ENCODE results near the gene ZNF358. TPM values are rescaled to one million over a fixed set of nuclear protein-coding genes. Genes with fewer than 3 reads are reported as not detected.

ZNF358 gene
- total RNA-seq, 1 donor from 2014 or later, result 4.8 TPM

- Mint-ChIP-seq H3K4me3 (no peak overlapping the region), H3K36me3 (ENCODE audit: low read depth) (no peaks in the 10 kb centered on the region), H3K9me3 (no peaks in the 10 kb centered on the region), H3K4me1 (ENCODE audit: low read depth) (no peaks in the 10 kb centered on the region), H3K27ac (no peak overlapping the region), H3K27me3 (ENCODE audit: insufficient read depth) (no peaks in the 10 kb centered on the region)
- intact Hi-C loops (cut with micrococcal nuclease), result no loop called here
- DNase-seq (ENCODE audit: low spot score), result no peak
Measured at GRCh38 chr19:7478843-7479227, 37.1 kb upstream of the ZNF358 start.

- no peaks in the 10 kb centered on the region for H3K9me3 Mint-ChIP-seq
- intact Hi-C loops (cut with micrococcal nuclease), result no loop called here
- H3K27ac Mint-ChIP-seq, result no peak overlapping the region
- DNase-seq (ENCODE audit: low spot score), result no peak
- H3K4me3 Mint-ChIP-seq, result no peak overlapping the region
- no peaks in the 10 kb centered on the region for H3K27me3 Mint-ChIP-seq (ENCODE audit: insufficient read depth)
- no peaks in the 10 kb centered on the region for H3K36me3 Mint-ChIP-seq (ENCODE audit: low read depth)
- no peaks in the 10 kb centered on the region for H3K4me1 Mint-ChIP-seq (ENCODE audit: low read depth)
Measured at GRCh38 chr19:7480222-7480969, 35.5 kb upstream of the ZNF358 start.

GRCh38 chr19:7480970-7481255 is 35.0 kb upstream of the ZNF358 start:
- no peak for DNase-seq (ENCODE audit: low spot score)
- Mint-ChIP-seq H3K36me3 (ENCODE audit: low read depth) (no peaks in the 10 kb centered on the region), H3K27ac (no peak overlapping the region), H3K4me3 (no peak overlapping the region), H3K4me1 (ENCODE audit: low read depth) (no peaks in the 10 kb centered on the region), H3K9me3 (no peaks in the 10 kb centered on the region), H3K27me3 (ENCODE audit: insufficient read depth) (no peaks in the 10 kb centered on the region)
- intact Hi-C loops (cut with micrococcal nuclease), result no loop called here

- DNase-seq (ENCODE audit: low spot score), result no peak
- H3K4me3 Mint-ChIP-seq, result no peak overlapping the region
- no peaks in the 10 kb centered on the region for H3K4me1 Mint-ChIP-seq (ENCODE audit: low read depth)
- H3K27me3 Mint-ChIP-seq (ENCODE audit: insufficient read depth), result no peaks in the 10 kb centered on the region
- H3K27ac Mint-ChIP-seq, result no peak overlapping the region
- H3K9me3 Mint-ChIP-seq, result no peaks in the 10 kb centered on the region
- intact Hi-C loops (cut with micrococcal nuclease), result no loop called here
- H3K36me3 Mint-ChIP-seq (ENCODE audit: low read depth), result no peaks in the 10 kb centered on the region
Measured at GRCh38 chr19:7482584-7483439, 33.1 kb upstream of the ZNF358 start.

- Mint-ChIP-seq H3K27ac (no peak overlapping the region), H3K4me3 (no peak overlapping the region), H3K36me3 (ENCODE audit: low read depth) (no peaks in the 10 kb centered on the region), H3K27me3 (ENCODE audit: insufficient read depth) (no peaks in the 10 kb centered on the region), H3K4me1 (ENCODE audit: low read depth) (no peaks in the 10 kb centered on the region), H3K9me3 (no peaks in the 10 kb centered on the region)
- intact Hi-C loops (cut with micrococcal nuclease), result no loop called here
- DNase-seq (ENCODE audit: low spot score), result no peak
Measured at GRCh38 chr19:7483720-7484201, 32.1 kb upstream of the ZNF358 start.

GRCh38 chr19:7486923-7487322 is 29.0 kb upstream of the ZNF358 start:
- no peak for DNase-seq (ENCODE audit: low spot score)
- Mint-ChIP-seq H3K27me3 (ENCODE audit: insufficient read depth) (no peaks in the 10 kb centered on the region), H3K27ac (no peak overlapping the region), H3K4me1 (ENCODE audit: low read depth) (peaks cover 21% of the 10 kb centered on the region), H3K9me3 (no peaks in the 10 kb centered on the region), H3K4me3 (no peak overlapping the region), H3K36me3 (ENCODE audit: low read depth) (peaks cover 5% of the 10 kb centered on the region)
- intact Hi-C loops (cut with micrococcal nuclease), result no loop called here

- Mint-ChIP-seq H3K9me3 (no peaks in the 10 kb centered on the region), H3K4me3 (peak within 1 kb of the TSS; percentile 84), H3K4me1 (ENCODE audit: low read depth) (peaks cover 35% of the 10 kb centered on the region), H3K36me3 (ENCODE audit: low read depth) (peaks cover 5% of the 10 kb centered on the region), H3K27ac (peak within 1 kb of the TSS; percentile 95), H3K27me3 (ENCODE audit: insufficient read depth) (no peaks in the 10 kb centered on the region)
- DNase-seq (ENCODE audit: low spot score), result peak; percentile 92
- intact Hi-C loops (cut with micrococcal nuclease), result loop anchor here (1.0 kb wide), 1 partner anchor 310 kb away; no protein-coding TSS in a partner anchor
Measured at GRCh38 chr19:7488736-7489353, 27.1 kb upstream of the ZNF358 start, which contains the start of gene PEX11G. TSS of gene PEX11G (minus strand) at chr19:7489035. CDS start at chr19:7489010, 25 bp downstream.

GRCh38 chr19:7489609-7490044 is 26.3 kb upstream of the ZNF358 start:
- H3K27ac Mint-ChIP-seq, result peak overlapping the region; percentile 95
- H3K27me3 Mint-ChIP-seq (ENCODE audit: insufficient read depth), result no peaks in the 10 kb centered on the region
- peaks cover 35% of the 10 kb centered on the region for H3K4me1 Mint-ChIP-seq (ENCODE audit: low read depth)
- intact Hi-C loops (cut with micrococcal nuclease), result loop anchor here (1.0 kb wide), 1 partner anchor 310 kb away; no protein-coding TSS in a partner anchor
- H3K4me3 Mint-ChIP-seq, result peak overlapping the region; percentile 84
- H3K9me3 Mint-ChIP-seq, result no peaks in the 10 kb centered on the region
- H3K36me3 Mint-ChIP-seq (ENCODE audit: low read depth), result peaks cover 5% of the 10 kb centered on the region
- no peak for DNase-seq (ENCODE audit: low spot score)

- Mint-ChIP-seq H3K9me3 (no peaks in the 10 kb centered on the region), H3K4me1 (ENCODE audit: low read depth) (peaks cover 35% of the 10 kb centered on the region), H3K27me3 (ENCODE audit: insufficient read depth) (peaks cover 2% of the 10 kb centered on the region), H3K36me3 (ENCODE audit: low read depth) (peaks cover 5% of the 10 kb centered on the region), H3K4me3 (no peak overlapping the region), H3K27ac (peak overlapping the region; percentile 90)
- peak; percentile 49 for DNase-seq (ENCODE audit: low spot score)
- intact Hi-C loops (cut with micrococcal nuclease), result loop anchor here (1.0 to 2.0 kb wide), 7 partner anchors 9 to 299 kb away; partner anchors contain the start of gene MCOLN1
Measured at GRCh38 chr19:7492142-7492541, 23.8 kb upstream of the ZNF358 start.

GRCh38 chr19:7492558-7492957 is 23.3 kb upstream of the ZNF358 start:
- Mint-ChIP-seq H3K9me3 (no peaks in the 10 kb centered on the region), H3K4me3 (peak overlapping the region; percentile 43), H3K36me3 (ENCODE audit: low read depth) (peaks cover 5% of the 10 kb centered on the region), H3K4me1 (ENCODE audit: low read depth) (peaks cover 35% of the 10 kb centered on the region), H3K27ac (peak overlapping the region; percentile 90), H3K27me3 (ENCODE audit: insufficient read depth) (peaks cover 6% of the 10 kb centered on the region)
- DNase-seq (ENCODE audit: low spot score), result no peak
- intact Hi-C loops (cut with micrococcal nuclease), result loop anchor here (1.0 to 2.0 kb wide), 7 partner anchors 9 to 300 kb away; partner anchors contain the start of gene MCOLN1

- H3K4me3 Mint-ChIP-seq, result no peak overlapping the region
- H3K36me3 Mint-ChIP-seq (ENCODE audit: low read depth), result peaks cover 2% of the 10 kb centered on the region
- intact Hi-C loops (cut with micrococcal nuclease), result no loop called here
- no peak for DNase-seq (ENCODE audit: low spot score)
- H3K4me1 Mint-ChIP-seq (ENCODE audit: low read depth), result peaks cover 29% of the 10 kb centered on the region
- no peaks in the 10 kb centered on the region for H3K9me3 Mint-ChIP-seq
- peaks cover 18% of the 10 kb centered on the region for H3K27me3 Mint-ChIP-seq (ENCODE audit: insufficient read depth)
- H3K27ac Mint-ChIP-seq, result no peak overlapping the region
Measured at GRCh38 chr19:7494416-7495098, 21.3 kb upstream of the ZNF358 start.

GRCh38 chr19:7497292-7497691 is 18.6 kb upstream of the ZNF358 start:
- Mint-ChIP-seq H3K4me3 (no peak overlapping the region), H3K27ac (no peak overlapping the region), H3K4me1 (ENCODE audit: low read depth) (peaks cover 14% of the 10 kb centered on the region), H3K36me3 (ENCODE audit: low read depth) (no peaks in the 10 kb centered on the region), H3K27me3 (ENCODE audit: insufficient read depth) (peaks cover 28% of the 10 kb centered on the region), H3K9me3 (no peaks in the 10 kb centered on the region)
- DNase-seq (ENCODE audit: low spot score), result no peak
- intact Hi-C loops (cut with micrococcal nuclease), result no loop called here
